NB4 (cell line): Measurements from ENCODE around the gene CAMTA1.
A peak's percentile ranks its signal among the peaks of the same experiment; 100 is the strongest.

Experiments used
- DNase-seq: peaks from one replicate; pipeline ENCODE4 v3.0.0; 2010; ENCODE audit warnings: low read depth
- H3K4me3 ChIP-seq: one replicate; pipeline ENCODE4 v1.5.1; 2011; ENCODE audit warnings: mild to moderate bottlenecking, low read depth, low read length, moderate library complexity
- CTCF ChIP-seq: IDR thresholded peaks from one replicate; pipeline ENCODE4 v1.5.1; 2012; ENCODE audit warnings: low read depth, low read length
- MAX ChIP-seq: IDR thresholded peaks from 2 replicates; pipeline ENCODE4 v1.6.1; 2011; ENCODE audit warnings: low read depth, low read length
- MYC ChIP-seq: IDR thresholded peaks from 2 replicates; pipeline ENCODE4 v1.6.1; 2011; ENCODE audit warnings: low read depth, low read length
- POLR2A ChIP-seq: IDR thresholded peaks from 2 replicates; pipeline ENCODE4 v1.6.1; 2011; ENCODE audit warnings: mild to moderate bottlenecking; ENCODE audit not compliant: insufficient read length; ENCODE audit errors: extremely low read depth

Gene CAMTA1

GRCh38 chr1:7628273-7628672, 843.0 kb downstream of the CAMTA1 start:
- H3K4me3 ChIP-seq: no peak overlapping the region
- no peak for DNase-seq
- TF ChIP-seq MYC (no peak), POLR2A (no peak), CTCF (no peak), MAX (no peak)

- TF ChIP-seq POLR2A (no peak), MAX (no peak), CTCF (no peak), MYC (no peak)
- H3K4me3 ChIP-seq: no peak overlapping the region
- no peak for DNase-seq
Measured at GRCh38 chr1:7629011-7629410, 843.8 kb downstream of the CAMTA1 start.

GRCh38 chr1:7629465-7630195, 844.4 kb downstream of the CAMTA1 start:
- DNase-seq: no peak
- no peak for TF ChIP-seq CTCF
- no peak for TF ChIP-seq POLR2A
- no peak for TF ChIP-seq MAX
- no peak for TF ChIP-seq MYC
- H3K4me3 ChIP-seq: no peak overlapping the region

- H3K4me3 ChIP-seq: no peak overlapping the region
- DNase-seq: no peak
- TF ChIP-seq CTCF (no peak), POLR2A (no peak), MAX (no peak), MYC (no peak)
Measured at GRCh38 chr1:7630378-7630777, 845.1 kb downstream of the CAMTA1 start.

GRCh38 chr1:7632176-7632575, 846.9 kb downstream of the CAMTA1 start:
- no peak overlapping the region for H3K4me3 ChIP-seq
- no peak for DNase-seq
- no peak for TF ChIP-seq POLR2A
- TF ChIP-seq MYC: no peak
- no peak for TF ChIP-seq MAX
- no peak for TF ChIP-seq CTCF

- H3K4me3 ChIP-seq: no peak overlapping the region
- DNase-seq: peak; percentile 29
- TF ChIP-seq MAX (no peak), CTCF (no peak), MYC (no peak), POLR2A (no peak)
Measured at GRCh38 chr1:7632681-7633080, 847.4 kb downstream of the CAMTA1 start.
